Measurements from ENCODE around the gene FBLN7. TPM values are rescaled to one million over a fixed set of nuclear protein-coding genes. Genes with fewer than 3 reads are reported as not detected.

The FBLN7 gene
- total RNA-seq, 1 donor from 2014 or later, result 0.31 TPM

- DNase-seq, result no peak
- Mint-ChIP-seq H3K27me3 (peaks cover 21% of the 10 kb centered on the region), H3K36me3 (ENCODE audit: low read depth) (no peaks in the 10 kb centered on the region), H3K27ac (no peak overlapping the region), H3K4me1 (peaks cover 11% of the 10 kb centered on the region), H3K4me3 (no peak overlapping the region), H3K9me3 (no peaks in the 10 kb centered on the region)
- intact Hi-C loops (cut with micrococcal nuclease), result no loop called here
- TF ChIP-seq, protein P1, sequence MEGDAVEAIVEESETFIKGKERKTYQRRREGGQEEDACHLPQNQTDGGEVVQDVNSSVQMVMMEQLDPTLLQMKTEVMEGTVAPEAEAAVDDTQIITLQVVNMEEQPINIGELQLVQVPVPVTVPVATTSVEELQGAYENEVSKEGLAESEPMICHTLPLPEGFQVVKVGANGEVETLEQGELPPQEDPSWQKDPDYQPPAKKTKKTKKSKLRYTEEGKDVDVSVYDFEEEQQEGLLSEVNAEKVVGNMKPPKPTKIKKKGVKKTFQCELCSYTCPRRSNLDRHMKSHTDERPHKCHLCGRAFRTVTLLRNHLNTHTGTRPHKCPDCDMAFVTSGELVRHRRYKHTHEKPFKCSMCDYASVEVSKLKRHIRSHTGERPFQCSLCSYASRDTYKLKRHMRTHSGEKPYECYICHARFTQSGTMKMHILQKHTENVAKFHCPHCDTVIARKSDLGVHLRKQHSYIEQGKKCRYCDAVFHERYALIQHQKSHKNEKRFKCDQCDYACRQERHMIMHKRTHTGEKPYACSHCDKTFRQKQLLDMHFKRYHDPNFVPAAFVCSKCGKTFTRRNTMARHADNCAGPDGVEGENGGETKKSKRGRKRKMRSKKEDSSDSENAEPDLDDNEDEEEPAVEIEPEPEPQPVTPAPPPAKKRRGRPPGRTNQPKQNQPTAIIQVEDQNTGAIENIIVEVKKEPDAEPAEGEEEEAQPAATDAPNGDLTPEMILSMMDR (IDR thresholded peaks at IDR 0.05), result no peak
- ChIA-PET POLR2A (no interaction called here), CTCF (no interaction called here)
- ATAC-seq (ENCODE audit: low read depth), result no peak
These were observed 2.9 kb downstream of the FBLN7 start for GRCh38 chr2:112140899-112141625.

GRCh38 chr2:112141626-112142007 lies 3.4 kb downstream of the FBLN7 start:
- H3K36me3 Mint-ChIP-seq (ENCODE audit: low read depth), result no peaks in the 10 kb centered on the region
- H3K9me3 Mint-ChIP-seq, result no peaks in the 10 kb centered on the region
- CTCF ChIA-PET, result no interaction called here
- H3K27ac Mint-ChIP-seq, result no peak overlapping the region
- no peak overlapping the region for H3K4me3 Mint-ChIP-seq
- peaks cover 21% of the 10 kb centered on the region for H3K27me3 Mint-ChIP-seq
- peaks cover 11% of the 10 kb centered on the region for H3K4me1 Mint-ChIP-seq
- POLR2A ChIA-PET, result no interaction called here
- TF ChIP-seq, protein P1 (IDR thresholded peaks at IDR 0.05), result no peak
- intact Hi-C loops (cut with micrococcal nuclease), result no loop called here
- ATAC-seq (ENCODE audit: low read depth) (no peak), DNase-seq (no peak)

- DNase-seq, result no peak
- Mint-ChIP-seq H3K9me3 (no peaks in the 10 kb centered on the region), H3K27ac (no peak overlapping the region), H3K4me1 (peaks cover 7% of the 10 kb centered on the region), H3K36me3 (ENCODE audit: low read depth) (no peaks in the 10 kb centered on the region), H3K4me3 (no peak overlapping the region), H3K27me3 (peaks cover 17% of the 10 kb centered on the region)
- intact Hi-C loops (cut with micrococcal nuclease), result no loop called here
- POLR2A ChIA-PET, result no interaction called here
- TF ChIP-seq, protein P1 (IDR thresholded peaks at IDR 0.05), result no peak
- ATAC-seq (ENCODE audit: low read depth), result no peak
- CTCF ChIA-PET, result no interaction called here
These were observed 4.4 kb downstream of the FBLN7 start for GRCh38 chr2:112142525-112143078.

DNA sequence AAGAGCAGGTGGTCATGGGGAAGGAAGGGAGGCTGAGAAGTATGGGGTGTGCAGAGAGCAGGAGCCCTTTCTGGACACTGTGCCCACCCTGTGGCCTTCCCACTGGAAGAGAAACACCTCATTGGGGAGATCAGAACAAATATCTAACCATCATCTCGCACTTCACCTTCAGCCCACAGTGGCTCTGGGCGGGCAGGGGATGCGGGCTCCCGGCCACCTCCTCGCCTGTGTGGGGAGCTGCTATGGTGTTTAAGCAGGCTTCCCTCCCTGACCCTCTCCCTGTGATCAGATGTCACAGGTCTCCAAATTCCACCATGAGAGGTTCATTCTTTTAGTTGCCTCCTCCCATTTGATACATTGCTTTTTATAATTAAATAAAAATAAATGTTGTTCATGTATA lies 5.0 kb downstream of the FBLN7 start:
- DNase-seq, result no peak
- Mint-ChIP-seq H3K4me3 (no peak overlapping the region), H3K27ac (no peak overlapping the region), H3K36me3 (ENCODE audit: low read depth) (no peaks in the 10 kb centered on the region), H3K27me3 (peaks cover 14% of the 10 kb centered on the region), H3K4me1 (peaks cover 3% of the 10 kb centered on the region), H3K9me3 (no peaks in the 10 kb centered on the region)
- TF ChIP-seq, protein P1 (IDR thresholded peaks at IDR 0.05), result no peak
- intact Hi-C loops (cut with micrococcal nuclease), result no loop called here
- POLR2A ChIA-PET, result no interaction called here
- CTCF ChIA-PET, result no interaction called here
- ATAC-seq (ENCODE audit: low read depth), result no peak

- Mint-ChIP-seq H3K9me3 (no peaks in the 10 kb centered on the region), H3K4me3 (no peak overlapping the region), H3K36me3 (ENCODE audit: low read depth) (no peaks in the 10 kb centered on the region), H3K27me3 (peaks cover 14% of the 10 kb centered on the region), H3K4me1 (no peaks in the 10 kb centered on the region), H3K27ac (no peak overlapping the region)
- TF ChIP-seq, protein P1 (IDR thresholded peaks at IDR 0.05), result no peak
- intact Hi-C loops (cut with micrococcal nuclease), result no loop called here
- ATAC-seq (ENCODE audit: low read depth) (no peak), DNase-seq (no peak)
- ChIA-PET POLR2A (no interaction called here), CTCF (no interaction called here)
These were observed 6.8 kb downstream of the FBLN7 start for GRCh38 chr2:112144966-112145365.

All from activated B cell treated with CpG ODN at 0.5 μM for 24 hours (primary cell).